Fibroblast of lung (primary cell): ENCODE results near the gene FAM25A. TPM values are rescaled to one million over a fixed set of nuclear protein-coding genes. Genes with fewer than 3 reads are reported as not detected.
A peak's percentile ranks its signal among the peaks of the same experiment; 100 is the strongest.

Experiments used
- DNase-seq, 2 donors: peaks; one replicate each; pipeline versions ENCODE4 v3.0.0 to v3.0.0-alpha.2; 2010; ENCODE audit warnings: low read depth in 2 of 2
- H2AFZ ChIP-seq: 2 replicates; pipeline ENCODE4 v1.5.1; 2012; ENCODE audit warnings: low read length, control low read depth, inconsistent platforms
- H3K27ac ChIP-seq: 2 replicates; pipeline ENCODE4 v1.5.1; 2011; ENCODE audit warnings: low read length, control low read depth; ENCODE audit not compliant: insufficient read depth
- H3K27me3 ChIP-seq: 2 replicates; pipeline ENCODE4 v1.5.1; 2011; ENCODE audit warnings: mild to moderate bottlenecking, low read length; ENCODE audit not compliant: control insufficient read depth, insufficient read depth
- H3K36me3 ChIP-seq: 2 replicates; pipeline ENCODE4 v1.5.1; 2011; ENCODE audit warnings: low read length; ENCODE audit not compliant: control insufficient read depth, insufficient read depth
- H3K4me1 ChIP-seq: 2 replicates; pipeline ENCODE4 v1.5.1; 2011; ENCODE audit warnings: low read length; ENCODE audit not compliant: control insufficient read depth, insufficient read depth; ENCODE audit errors: extremely low read depth
- H3K4me2 ChIP-seq: 2 replicates; pipeline ENCODE4 v1.5.1; 2011; ENCODE audit warnings: low read length, control low read depth; ENCODE audit not compliant: insufficient read depth; ENCODE audit errors: extremely low read depth
- H3K4me3 ChIP-seq, 4 experiments: fragments of 200-600 bp in 1 of 4; sonication (generic) in 1 of 4; replicated peaks in 1 of 4; 2 replicates each; pipeline ENCODE4 v1.5.1; 2011 to 2016; ENCODE audit warnings: low read length in 4 of 4, low read depth in 3 of 4, mild to moderate bottlenecking in 3 of 4, control low read depth in 2 of 4, inconsistent platforms in 1 of 4, mixed read lengths in 1 of 4; ENCODE audit not compliant: insufficient read depth in 1 of 4; ENCODE audit errors: control extremely low read depth in 1 of 4
- H3K79me2 ChIP-seq: 2 replicates; pipeline ENCODE4 v1.5.1; 2012; ENCODE audit warnings: mild to moderate bottlenecking, low read length, inconsistent platforms; ENCODE audit not compliant: control insufficient read depth, insufficient read depth
- H3K9ac ChIP-seq: 2 replicates; pipeline ENCODE4 v1.5.1; 2011; ENCODE audit warnings: mild to moderate bottlenecking, low read length, control low read depth; ENCODE audit not compliant: insufficient read depth
- H3K9me3 ChIP-seq: 2 replicates; pipeline ENCODE4 v1.5.1; 2012; ENCODE audit warnings: low read depth, low read length; ENCODE audit not compliant: control insufficient read depth, insufficient read depth
- H4K20me1 ChIP-seq: 2 replicates; pipeline ENCODE4 v1.5.1; 2011; ENCODE audit warnings: low read length; ENCODE audit not compliant: control insufficient read depth, insufficient read depth; ENCODE audit errors: extremely low read depth
- CTCF ChIP-seq, 2 donors: IDR thresholded peaks in 1 of 2; conservative IDR thresholded peaks in 1 of 2; 1 replicate in 1 of 2; 2 replicates in 1 of 2; pipeline ENCODE4 v1.5.1; 2011 to 2012; ENCODE audit warnings: low read length in 2 of 2, control low read depth in 1 of 2, inconsistent platforms in 1 of 2, low read depth in 1 of 2, mild to moderate bottlenecking in 1 of 2
- EZH2 ChIP-seq: IDR thresholded peaks from 2 replicates; pipeline ENCODE4 v1.5.1; 2012; ENCODE audit warnings: low read length, control low read depth, mild to moderate bottlenecking; ENCODE audit errors: missing control alignments
- polyA plus RNA-seq, 2 donors: library from polyadenylated mRNA; depleted of rRNA in 1 of 2; stranded (reverse) in 1 of 2; unstranded in 1 of 2; fragments of >200 nt; gene quantifications; 2 replicates each; pipeline ENCODE4 v1.2.1, GENCODE V29; 2011 to 2012; ENCODE audit warnings: missing spikeins in 1 of 2
- total RNA-seq: library from RNA; depleted of rRNA; stranded (reverse); fragments of >200 nt; gene quantifications from 2 replicates; pipeline ENCODE4 v1.2.1, GENCODE V29; 2014

FAM25A gene
- total and polyA plus RNA-seq, 2 donors (not counting 1 experiment from before 2014, with no cell fraction given), result not detected

DNA sequence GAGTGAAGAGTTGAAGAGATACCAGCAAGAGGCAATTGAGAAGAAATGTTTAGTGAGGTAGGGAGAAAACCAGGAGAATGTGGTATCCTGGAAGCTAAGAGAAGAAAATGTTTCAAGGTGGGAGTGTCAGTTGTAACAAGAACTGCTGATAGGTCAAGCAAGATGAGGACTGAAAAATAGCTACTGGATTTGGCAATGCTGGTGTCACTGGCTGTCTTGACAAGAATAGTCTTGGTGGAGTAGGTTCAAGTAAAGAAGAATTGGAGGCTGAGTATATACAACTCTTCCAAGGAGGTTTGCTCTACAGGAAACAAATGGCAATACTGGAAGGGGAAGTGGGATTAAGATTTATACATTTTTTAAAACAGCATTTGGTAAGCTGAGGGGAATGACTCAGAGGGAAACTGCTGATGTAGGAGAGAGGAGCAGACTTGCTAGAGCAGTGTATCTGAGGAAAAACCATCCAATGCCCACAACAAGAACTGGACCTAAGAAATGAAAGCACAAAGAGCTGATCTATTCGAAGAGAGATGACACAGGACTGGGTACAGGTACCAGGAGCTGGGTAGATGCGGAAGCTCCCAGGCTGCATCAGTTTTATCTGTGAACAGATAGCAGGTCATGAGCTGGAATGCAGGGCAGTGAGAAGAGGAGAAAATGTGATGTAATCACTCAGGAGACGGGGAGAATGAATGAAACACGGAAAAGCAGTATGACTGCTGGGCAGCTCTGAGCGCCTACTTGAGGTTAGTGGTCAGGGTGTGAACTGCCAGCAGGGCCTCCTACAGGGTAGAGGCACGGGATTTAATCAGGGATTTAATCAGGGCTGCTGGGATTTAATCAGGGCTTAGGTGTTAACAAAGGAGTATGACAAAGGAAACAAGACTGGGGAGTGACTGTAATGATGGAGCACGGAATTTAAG lies 34.5 kb downstream of the FAM25A start:
- Histone ChIP-seq H3K9ac (no peak overlapping the region), H3K9me3 (no peaks in the 10 kb centered on the region), H3K4me2 (peak overlapping the region; percentile 66), H4K20me1 (no peaks in the 10 kb centered on the region), H2AFZ (no peak overlapping the region), H3K79me2 (no peaks in the 10 kb centered on the region), H3K4me1 (peaks cover 9% of the 10 kb centered on the region), H3K4me3 (no peak overlapping the region), H3K27me3 (no peaks in the 10 kb centered on the region), H3K27ac (peak overlapping the region; percentile 56), H3K36me3 (peaks cover 6% of the 10 kb centered on the region)
- TF ChIP-seq CTCF (conservative IDR thresholded peaks at IDR 0.05 in 1 of 2, IDR thresholded peaks at IDR 0.05 in 1 of 2; ENCODE audit: low read depth in 1 of 2, low read length in 2 of 2), result peak in 1 of 2 donors; percentile 37
- no peak for TF ChIP-seq EZH2
- DNase-seq, result peak; percentile 73 to 79

- Histone ChIP-seq H2AFZ (no peak overlapping the region), H3K4me3 (no peak overlapping the region), H3K27me3 (no peaks in the 10 kb centered on the region), H3K27ac (no peak overlapping the region), H4K20me1 (no peaks in the 10 kb centered on the region), H3K9me3 (no peaks in the 10 kb centered on the region), H3K36me3 (peaks cover 2% of the 10 kb centered on the region), H3K4me1 (peaks cover 9% of the 10 kb centered on the region), H3K79me2 (no peaks in the 10 kb centered on the region), H3K9ac (no peak overlapping the region), H3K4me2 (no peak overlapping the region)
- TF ChIP-seq EZH2 (no peak), CTCF (conservative IDR thresholded peaks at IDR 0.05 in 1 of 2, IDR thresholded peaks at IDR 0.05 in 1 of 2; ENCODE audit: low read depth in 1 of 2, low read length in 2 of 2) (no peak)
- DNase-seq, result no peak
Observed at GRCh38 chr10:87058171-87058570, 38.1 kb downstream of the FAM25A start.

GRCh38 chr10:87059401-87059800 lies 39.3 kb downstream of the FAM25A start:
- TF ChIP-seq CTCF (conservative IDR thresholded peaks at IDR 0.05 in 1 of 2, IDR thresholded peaks at IDR 0.05 in 1 of 2; ENCODE audit: low read depth in 1 of 2, low read length in 2 of 2), result no peak
- no peak for TF ChIP-seq EZH2
- no peak overlapping the region for H3K4me3 ChIP-seq

More at GRCh38 chr10:87059401-87059800, 39.3 kb downstream of the FAM25A start:
- H3K27me3 ChIP-seq, result no peaks in the 10 kb centered on the region
- no peak overlapping the region for H3K4me2 ChIP-seq
- H3K36me3 ChIP-seq, result peaks cover 2% of the 10 kb centered on the region
- H3K27ac ChIP-seq, result no peak overlapping the region
- H4K20me1 ChIP-seq, result no peaks in the 10 kb centered on the region
- H3K9me3 ChIP-seq, result no peaks in the 10 kb centered on the region
- no peak overlapping the region for H2AFZ ChIP-seq
- no peaks in the 10 kb centered on the region for H3K79me2 ChIP-seq
- H3K9ac ChIP-seq, result no peak overlapping the region
- peaks cover 8% of the 10 kb centered on the region for H3K4me1 ChIP-seq
- DNase-seq, result no peak
